CD4-positive, alpha-beta T cell (primary cell): Measurements from ENCODE around the gene JARID2. TPM values are rescaled to one million over a fixed set of nuclear protein-coding genes. Genes with fewer than 3 reads are reported as not detected.
A peak's percentile ranks its signal among the peaks of the same experiment; 100 is the strongest.

Experiments
- ATAC-seq: fragments of 200-7000 bp; cut with Tn5 transposase; one replicate; pipeline ENCODE4 v1.10.0; 2022; ENCODE audit warnings: mild to moderate bottlenecking; ENCODE audit not compliant: poor library complexity
- CTCF ChIA-PET: fragments of 350-600 bp; sonication (Branson Sonifier 250); formaldehyde crosslinking; loops from one replicate; lab custom pipeline; 2021; ENCODE audit warnings: antibody characterized with exemption, inconsistent platforms; lab: Charles Lee
- POLR2A ChIA-PET: fragments of 350-600 bp; sonication (Branson Sonifier 250); formaldehyde crosslinking; loops from one replicate; lab custom pipeline; 2021; ENCODE audit warnings: antibody characterized with exemption, inconsistent platforms; lab: Charles Lee
- DNase-seq, 14 experiments: peaks; one replicate each; pipeline ENCODE4 v3.0.0-alpha.2; 2013 to 2020; ENCODE audit warnings: mixed read lengths in 2 of 14
- H3K27ac ChIP-seq, 2 donors: one replicate each; pipeline versions ENCODE4 v1.5.1 to v1.7.0; 2013; ENCODE audit warnings: low read length in 2 of 2, low read depth in 1 of 2, mild to moderate bottlenecking in 1 of 2
- H3K27me3 ChIP-seq, 2 experiments: 1 replicate in 1 of 2; 2 replicates in 1 of 2; pipeline versions ENCODE4 v1.6.1 to v1.7.0; 2013; ENCODE audit warnings: low read length in 2 of 2, control low read depth in 1 of 2, mild to moderate bottlenecking in 1 of 2, moderate library complexity in 1 of 2; ENCODE audit not compliant: insufficient read depth in 2 of 2, control insufficient read depth in 1 of 2
- H3K36me3 ChIP-seq: one replicate; pipeline ENCODE4 v1.6.1; 2013; ENCODE audit warnings: low read length, control low read depth; ENCODE audit not compliant: insufficient read depth
- H3K4me1 ChIP-seq: one replicate; pipeline ENCODE4 v1.6.1; 2013; ENCODE audit warnings: low read length, control low read depth; ENCODE audit not compliant: insufficient read depth
- H3K4me3 ChIP-seq: one replicate; pipeline ENCODE4 v1.5.1; 2013; ENCODE audit warnings: mild to moderate bottlenecking, low read length, moderate library complexity
- H3K9me3 ChIP-seq, 2 experiments: 1 replicate in 1 of 2; 2 replicates in 1 of 2; pipeline versions ENCODE4 v1.6.1 to v1.7.0; 2013; ENCODE audit warnings: low read length in 2 of 2, mild to moderate bottlenecking in 2 of 2, control low read depth in 1 of 2, moderate library complexity in 1 of 2; ENCODE audit not compliant: control insufficient read depth in 1 of 2, insufficient read depth in 1 of 2
- H3K27ac Mint-ChIP-seq: one replicate; pipeline ENCODE4 v1.8.0; 2020; ENCODE audit warnings: mixed read lengths
- H3K27me3 Mint-ChIP-seq: one replicate; pipeline ENCODE4 v1.8.0; 2021; ENCODE audit warnings: mixed read lengths
- H3K36me3 Mint-ChIP-seq: one replicate; pipeline ENCODE4 v1.8.0; 2021; ENCODE audit warnings: low read depth, mixed read lengths
- H3K4me1 Mint-ChIP-seq: one replicate; pipeline ENCODE4 v1.8.0; 2021; ENCODE audit warnings: low read depth, mixed read lengths
- H3K4me3 Mint-ChIP-seq: one replicate; pipeline ENCODE4 v1.8.0; 2020; ENCODE audit warnings: mild to moderate bottlenecking, mixed read lengths
- H3K9me3 Mint-ChIP-seq: one replicate; pipeline ENCODE4 v1.8.0; 2020; ENCODE audit warnings: mixed read lengths
- intact Hi-C, 2 experiments: fragments of 100-400 bp; cut with DNase I in 1 of 2; cut with micrococcal nuclease in 1 of 2; formaldehyde crosslinking; loops; one replicate each; pipeline versions ENCODE4 v1.15.1 to v1.9.0; 2023 to 2025; cut with DNase I, micrococcal nuclease
- total RNA-seq, 174 experiments: library from RNA in 2 of 174; stranded (reverse) in 2 of 174; gene quantifications; one replicate each; pipeline ENCODE4 v1.2.3 and lab custom pipeline; 2021 to 2026
- TF ChIP-seq, protein P1 (sequence below): fragments of 200-600 bp; IDR thresholded peaks from one replicate; pipeline ENCODE4 v1.8.0; 2022; ENCODE audit warnings: antibody characterized with exemption, mild to moderate bottlenecking

JARID2 gene
- total RNA-seq, 2 experiments from 2014 or later: 32.0 to 33.0 TPM

DNA sequence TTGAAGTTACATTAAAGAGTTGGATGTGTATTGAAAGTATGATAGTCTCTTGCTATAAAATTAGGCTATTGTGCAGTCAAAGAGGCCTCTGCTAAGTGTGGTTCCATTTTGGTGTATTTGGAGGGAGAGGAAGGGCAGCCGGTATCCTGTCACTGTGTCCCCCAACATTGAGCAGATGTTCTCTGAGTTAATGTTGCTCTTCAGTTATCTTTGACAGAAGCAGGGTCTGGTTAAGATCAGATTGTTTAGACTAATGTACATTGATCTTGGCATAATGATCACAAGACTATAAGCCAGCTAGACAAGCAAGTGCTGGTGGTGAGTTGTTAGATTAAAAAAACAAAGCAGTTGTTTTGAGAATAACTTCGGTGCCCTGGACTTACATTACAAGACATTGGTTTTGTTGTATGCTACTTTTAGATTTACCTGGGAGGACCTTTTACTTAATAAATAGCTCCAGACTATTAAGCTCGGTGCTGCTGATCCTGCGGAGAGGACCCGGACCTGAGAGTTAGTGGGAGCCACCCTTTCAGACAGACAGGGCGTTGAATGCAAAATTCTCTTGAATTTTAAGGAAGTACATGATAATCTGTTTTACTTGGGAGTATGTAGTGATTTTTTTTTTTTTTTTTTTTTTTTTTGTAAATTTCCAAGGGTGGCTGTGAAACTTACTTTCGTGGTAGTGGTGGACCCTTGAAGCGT, 97.8 kb downstream of the JARID2 start:
- H3K27ac Mint-ChIP-seq: peak overlapping the region; percentile 83
- intact Hi-C loops: loop anchor here in 1 of 2 experiments (5.0 kb wide), 1 partner anchor 96 kb away; the partner anchor contains the start of gene JARID2
- no peaks in the 10 kb centered on the region for H3K36me3 Mint-ChIP-seq
- Histone ChIP-seq H3K9me3 (no peaks in the 10 kb centered on the region), H3K36me3 (no peaks in the 10 kb centered on the region), H3K27ac (no peak overlapping the region), H3K27me3 (no peaks in the 10 kb centered on the region), H3K4me1 (peaks cover 38% of the 10 kb centered on the region), H3K4me3 (no peak overlapping the region)
- H3K9me3 Mint-ChIP-seq: no peaks in the 10 kb centered on the region
- TF ChIP-seq, protein P1, sequence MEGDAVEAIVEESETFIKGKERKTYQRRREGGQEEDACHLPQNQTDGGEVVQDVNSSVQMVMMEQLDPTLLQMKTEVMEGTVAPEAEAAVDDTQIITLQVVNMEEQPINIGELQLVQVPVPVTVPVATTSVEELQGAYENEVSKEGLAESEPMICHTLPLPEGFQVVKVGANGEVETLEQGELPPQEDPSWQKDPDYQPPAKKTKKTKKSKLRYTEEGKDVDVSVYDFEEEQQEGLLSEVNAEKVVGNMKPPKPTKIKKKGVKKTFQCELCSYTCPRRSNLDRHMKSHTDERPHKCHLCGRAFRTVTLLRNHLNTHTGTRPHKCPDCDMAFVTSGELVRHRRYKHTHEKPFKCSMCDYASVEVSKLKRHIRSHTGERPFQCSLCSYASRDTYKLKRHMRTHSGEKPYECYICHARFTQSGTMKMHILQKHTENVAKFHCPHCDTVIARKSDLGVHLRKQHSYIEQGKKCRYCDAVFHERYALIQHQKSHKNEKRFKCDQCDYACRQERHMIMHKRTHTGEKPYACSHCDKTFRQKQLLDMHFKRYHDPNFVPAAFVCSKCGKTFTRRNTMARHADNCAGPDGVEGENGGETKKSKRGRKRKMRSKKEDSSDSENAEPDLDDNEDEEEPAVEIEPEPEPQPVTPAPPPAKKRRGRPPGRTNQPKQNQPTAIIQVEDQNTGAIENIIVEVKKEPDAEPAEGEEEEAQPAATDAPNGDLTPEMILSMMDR: no peak
- H3K4me1 Mint-ChIP-seq: peaks cover 84% of the 10 kb centered on the region
- DNase-seq: no peak
- POLR2A ChIA-PET: interaction anchor here (0.7 kb wide), 1 partner anchor 14 kb away, joined by 4 read pairs; no protein-coding TSS in a partner anchor
- H3K4me3 Mint-ChIP-seq: peak overlapping the region; percentile 78
- CTCF ChIA-PET: no interaction called here
- H3K27me3 Mint-ChIP-seq: no peaks in the 10 kb centered on the region
- ATAC-seq: no peak

DNA sequence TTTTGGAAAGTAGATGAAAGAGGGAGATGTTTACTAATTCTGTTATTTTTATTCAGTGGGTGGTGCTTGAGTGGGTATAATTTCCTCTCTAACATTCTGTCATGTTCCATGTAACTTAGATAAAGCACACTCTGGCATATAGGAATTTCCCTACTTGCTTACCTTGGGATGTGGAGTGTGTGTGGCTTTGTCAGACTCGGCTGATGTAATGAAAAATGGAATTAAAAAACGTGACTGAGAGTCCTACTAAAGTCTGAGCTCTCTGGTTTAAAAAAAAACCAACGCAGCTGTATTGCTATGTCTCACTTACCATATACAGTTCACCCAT, 98.3 kb downstream of the JARID2 start:
- H3K27ac ChIP-seq: no peak overlapping the region
- no peak for ATAC-seq

DNA sequence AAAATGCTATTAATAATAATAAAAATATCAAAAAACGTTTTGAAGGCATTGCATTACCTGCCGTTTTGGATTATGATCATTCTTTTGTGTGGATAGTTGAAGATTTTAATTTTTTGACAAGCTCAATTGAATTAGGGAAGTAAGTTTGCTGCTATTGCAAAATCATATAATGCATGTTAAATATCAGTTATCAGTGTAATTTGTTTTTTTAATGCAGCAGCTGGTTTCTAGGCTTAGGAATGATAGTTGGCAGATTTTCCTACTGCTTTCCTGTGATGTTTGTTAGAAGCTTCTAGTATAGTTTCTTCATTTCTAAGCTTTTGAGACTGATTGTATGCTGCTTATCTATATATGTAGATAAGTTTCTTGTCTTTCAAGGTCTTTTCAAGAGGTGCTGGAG, 99.0 kb downstream of the JARID2 start:
- no peak overlapping the region for H3K27ac Mint-ChIP-seq
- H3K27ac ChIP-seq: no peak overlapping the region
- CTCF ChIA-PET: interaction anchor here (1.3 kb wide), 1 partner anchor 9 kb away, joined by 3 read pairs; no protein-coding TSS in a partner anchor
- no peaks in the 10 kb centered on the region for H3K27me3 Mint-ChIP-seq
- no peaks in the 10 kb centered on the region for H3K9me3 ChIP-seq
- intact Hi-C loops: loop anchor here in 1 of 2 experiments (5.0 kb wide), 1 partner anchor 98 kb away; the partner anchor contains the start of gene JARID2
- DNase-seq (no peak), ATAC-seq (no peak)
- no peaks in the 10 kb centered on the region for H3K36me3 Mint-ChIP-seq
- POLR2A ChIA-PET: interaction anchor here (0.8 to 1.8 kb wide), 4 partner anchors 26 to 99 kb away, joined by 3 to 9 read pairs (median 5); partner anchors contain the start of gene JARID2
- TF ChIP-seq, protein P1: no peak
- H3K27me3 ChIP-seq: no peaks in the 10 kb centered on the region
- no peak overlapping the region for H3K4me3 ChIP-seq
- H3K9me3 Mint-ChIP-seq: no peaks in the 10 kb centered on the region
- H3K4me1 ChIP-seq: peaks cover 34% of the 10 kb centered on the region
- H3K36me3 ChIP-seq: no peaks in the 10 kb centered on the region
- H3K4me1 Mint-ChIP-seq: peaks cover 88% of the 10 kb centered on the region
- H3K4me3 Mint-ChIP-seq: no peak overlapping the region

More for the DNA sequence above, 98.3 kb downstream of the JARID2 start:
- Histone ChIP-seq H3K9me3 (no peaks in the 10 kb centered on the region), H3K4me1 (peaks cover 34% of the 10 kb centered on the region), H3K4me3 (no peak overlapping the region), H3K36me3 (no peaks in the 10 kb centered on the region), H3K27me3 (no peaks in the 10 kb centered on the region)
- no peaks in the 10 kb centered on the region for H3K9me3 Mint-ChIP-seq
- peak overlapping the region; percentile 83 for H3K27ac Mint-ChIP-seq
- no peaks in the 10 kb centered on the region for H3K36me3 Mint-ChIP-seq
- no peaks in the 10 kb centered on the region for H3K27me3 Mint-ChIP-seq
- ChIA-PET POLR2A (interaction anchor here (0.7 to 1.8 kb wide), 3 partner anchors 15 to 99 kb away, joined by 4 to 9 read pairs (median 6); partner anchors contain the start of gene JARID2), CTCF (interaction anchor here (1.3 kb wide), 1 partner anchor 9 kb away, joined by 3 read pairs; no protein-coding TSS in a partner anchor)
- TF ChIP-seq, protein P1: no peak
- peaks cover 85% of the 10 kb centered on the region for H3K4me1 Mint-ChIP-seq
- intact Hi-C loops: loop anchor here in 1 of 2 experiments (5.0 kb wide), 1 partner anchor 97 kb away; the partner anchor contains the start of gene JARID2
- H3K4me3 Mint-ChIP-seq: no peak overlapping the region
- DNase-seq: no peak
